ENCODE results near the gene MIDN. TPM values are rescaled to one million over a fixed set of nuclear protein-coding genes. Genes with fewer than 3 reads are reported as not detected.

MIDN gene
- total and polyA plus RNA-seq, 2 of the 4 experiments (the other 2 are of a cell fraction) = 2.5 to 26.0 TPM

- Histone ChIP-seq H2BK120ac (ENCODE audit: low read depth, low read length) (no peak overlapping the region), H3K4me1 (ENCODE audit: control insufficient read depth, insufficient read depth, low read length) (peaks cover 30% of the 10 kb centered on the region), H3K36me3 (ENCODE audit: control insufficient read depth, insufficient read depth, low read length) (peaks cover 30% of the 10 kb centered on the region), H2AK5ac (ENCODE audit: low read depth, low read length) (peak overlapping the region; percentile 59; the same call in 1 of the 2 replicates), H4K20me1 (ENCODE audit: insufficient read depth, low read length) (peaks cover 34% of the 10 kb centered on the region), H4K8ac (ENCODE audit: low read depth in 2 of 2, low read length in 2 of 2) (peak overlapping the region; percentile 48 to 75; a peak in 2 of 4 replicates), H3K27ac (ENCODE audit: insufficient read depth, low read length) (peak overlapping the region; percentile 64), H4K91ac (ENCODE audit: insufficient read depth, low read depth, low read length) (no peak overlapping the region; the same call in 1 of the 2 replicates), H3K9me1 (ENCODE audit: insufficient read depth, low read length) (no peaks in the 10 kb centered on the region), H3K4me3 (ENCODE audit: insufficient read depth, low read depth, low read length) (peak overlapping the region; percentile 94), H3K4me2 (ENCODE audit: low read depth, low read length) (peak overlapping the region; percentile 78), H2BK5ac (ENCODE audit: low read depth, low read length, poor library complexity, severe bottlenecking) (no peak overlapping the region), H3K56ac (ENCODE audit: extremely low read depth, insufficient read depth, low read length) (0 out of 2 replicates have a peak overlapping the region, but pooled peaks have one; percentile 49), H2BK20ac (ENCODE audit: low read depth, low read length) (no peak overlapping the region), H2AFZ (replicated peaks; ENCODE audit: low read length, poor library complexity) (peak overlapping the region; percentile 89), H3K23ac (ENCODE audit: low read depth, low read length) (no peak overlapping the region), H2AK9ac (replicated peaks; ENCODE audit: low read depth, low read length, poor library complexity) (peak overlapping the region; percentile 97), H3K9ac (ENCODE audit: low read depth, low read length) (peak overlapping the region; percentile 93), H2BK15ac (ENCODE audit: low read depth, low read length) (no peak overlapping the region), H3K18ac (ENCODE audit: low read depth, low read length) (no peak overlapping the region), H3K4ac (ENCODE audit: low read depth, low read length) (peak overlapping the region; percentile 61; the same call in 1 of the 2 replicates), H3K79me1 (ENCODE audit: low read depth in 1 of 2, low read length in 2 of 2) (peaks cover 10 to 37% of the 10 kb centered on the region in 2 experiments), H4K5ac (ENCODE audit: low read depth, low read length) (no peak overlapping the region; the same call in 1 of the 2 replicates), H3K14ac (replicated peaks; ENCODE audit: low read depth, low read length) (0 out of 2 replicates have a peak overlapping the region, but pooled peaks have one; percentile 32), H3K27me3 (ENCODE audit: control insufficient read depth, insufficient read depth, low read length) (no peaks in the 10 kb centered on the region), H3K9me3 (ENCODE audit: control insufficient read depth, insufficient read depth, low read length) (no peaks in the 10 kb centered on the region)
- dilution Hi-C loops (cut with HindIII; ENCODE audit: low sequenced_read_pairs, unreplicated experiment) = no loop called here
- CTCF ChIA-PET = no interaction called here
- BruUV-seq (replicated peaks) = no TSS peak
- DNase-seq (no peak), ATAC-seq (ENCODE audit: low read depth) (no peak)
- intact Hi-C loops (cut with micrococcal nuclease) = no loop called here
- WGBS, 2 experiments (ENCODE audit: extremely low coverage in 2 of 2, insufficient read length in 1 of 2) = 1% methylated on average over 12 of the region's 42 CpGs; no CpG with 5 or more reads in 1 of the 2 experiments
- POLR2A ChIA-PET (ENCODE audit: unreplicated experiment) = no interaction called here
- no peak for TF ChIP-seq SMC3 (IDR thresholded peaks at IDR 0.05; ENCODE audit: low read depth, low read length)
- no peak for TF ChIP-seq MAZ (IDR thresholded peaks at IDR 0.05; ENCODE audit: borderline replicate concordance, low read depth, low read length)
- TF ChIP-seq, protein P1, sequence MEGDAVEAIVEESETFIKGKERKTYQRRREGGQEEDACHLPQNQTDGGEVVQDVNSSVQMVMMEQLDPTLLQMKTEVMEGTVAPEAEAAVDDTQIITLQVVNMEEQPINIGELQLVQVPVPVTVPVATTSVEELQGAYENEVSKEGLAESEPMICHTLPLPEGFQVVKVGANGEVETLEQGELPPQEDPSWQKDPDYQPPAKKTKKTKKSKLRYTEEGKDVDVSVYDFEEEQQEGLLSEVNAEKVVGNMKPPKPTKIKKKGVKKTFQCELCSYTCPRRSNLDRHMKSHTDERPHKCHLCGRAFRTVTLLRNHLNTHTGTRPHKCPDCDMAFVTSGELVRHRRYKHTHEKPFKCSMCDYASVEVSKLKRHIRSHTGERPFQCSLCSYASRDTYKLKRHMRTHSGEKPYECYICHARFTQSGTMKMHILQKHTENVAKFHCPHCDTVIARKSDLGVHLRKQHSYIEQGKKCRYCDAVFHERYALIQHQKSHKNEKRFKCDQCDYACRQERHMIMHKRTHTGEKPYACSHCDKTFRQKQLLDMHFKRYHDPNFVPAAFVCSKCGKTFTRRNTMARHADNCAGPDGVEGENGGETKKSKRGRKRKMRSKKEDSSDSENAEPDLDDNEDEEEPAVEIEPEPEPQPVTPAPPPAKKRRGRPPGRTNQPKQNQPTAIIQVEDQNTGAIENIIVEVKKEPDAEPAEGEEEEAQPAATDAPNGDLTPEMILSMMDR (conservative IDR thresholded peaks at IDR 0.05; ENCODE audit: low read depth, low read length) = no peak
- no peak for TF ChIP-seq MXI1 (IDR thresholded peaks at IDR 0.05; ENCODE audit: borderline replicate concordance, low read depth, low read length)
- TF ChIP-seq CHD1 (IDR thresholded peaks at IDR 0.05; ENCODE audit: low read depth, low read length) = no peak
- no peak for TF ChIP-seq FOS (IDR thresholded peaks at IDR 0.05; ENCODE audit: low read depth, low read length)
- in situ Hi-C loops (cut with MboI; ENCODE audit: low sequenced_read_pairs) = no loop called here
Observed at GRCh38 chr19:1236576-1236975, 11.8 kb upstream of the MIDN start.
